ENCODE measurements around the gene TMEM163.

GRCh38 chr2:134745546-134745945, 26.7 kb upstream of the TMEM163 start:
- TF ChIP-seq CTCF (IDR thresholded peaks at IDR 0.05): no peak
- no peak for TF ChIP-seq POLR2A (IDR thresholded peaks at IDR 0.05)

All from uterus (tissue), 2 donors.